Astrocyte (in vitro differentiated cells and primary cell): ENCODE data around the gene PPP3R1. TPM values are rescaled to one million over a fixed set of nuclear protein-coding genes. Genes with fewer than 3 reads are reported as not detected.

Experiments used
- DNase-seq: peaks from one replicate; pipeline ENCODE4 v3.0.0-alpha.2; 2010; ENCODE audit warnings: low read depth
- FAIRE-seq: peaks from 2 replicates; lab custom pipeline; 2011; peaks lifted over from hg19 to GRCh38; lab: Jason Lieb, UNC
- H2AFZ ChIP-seq: 2 replicates; pipeline ENCODE4 v1.6.0; 2012; ENCODE audit warnings: low read depth, low read length, inconsistent platforms
- H3K27ac ChIP-seq: 2 replicates; pipeline ENCODE4 v1.5.1; 2011; ENCODE audit warnings: low read depth, low read length, inconsistent platforms
- H3K27me3 ChIP-seq: 2 replicates; pipeline ENCODE4 v1.6.0; 2011; ENCODE audit warnings: low read length, inconsistent platforms; ENCODE audit not compliant: insufficient read depth
- H3K36me3 ChIP-seq: 2 replicates; pipeline ENCODE4 v1.5.1; 2011; ENCODE audit warnings: low read length, inconsistent platforms; ENCODE audit not compliant: insufficient read depth
- H3K4me1 ChIP-seq: 2 replicates; pipeline ENCODE4 v1.5.1; 2011; ENCODE audit warnings: low read length, inconsistent platforms; ENCODE audit not compliant: insufficient read depth
- H3K4me2 ChIP-seq: 2 replicates; pipeline ENCODE4 v1.6.0; 2012; ENCODE audit warnings: low read length, inconsistent platforms
- H3K4me3 ChIP-seq: 2 replicates; pipeline ENCODE4 v1.5.1; 2011; ENCODE audit warnings: low read depth, mild to moderate bottlenecking, low read length, inconsistent platforms; ENCODE audit not compliant: insufficient read depth
- H3K79me2 ChIP-seq: 2 replicates; pipeline ENCODE4 v1.6.0; 2012; ENCODE audit warnings: mild to moderate bottlenecking, low read length, inconsistent platforms; ENCODE audit not compliant: insufficient read depth
- H3K9ac ChIP-seq: 2 replicates; pipeline ENCODE4 v1.6.0; 2012; ENCODE audit warnings: mild to moderate bottlenecking, low read length, inconsistent platforms
- H3K9me3 ChIP-seq: 2 replicates; pipeline ENCODE4 v1.5.1; 2012; ENCODE audit warnings: low read depth, mild to moderate bottlenecking, low read length, inconsistent platforms; ENCODE audit not compliant: insufficient read depth
- H4K20me1 ChIP-seq: 2 replicates; pipeline ENCODE4 v1.6.0; 2012; ENCODE audit warnings: low read length, inconsistent platforms; ENCODE audit not compliant: insufficient read depth
- H3K27ac Mint-ChIP-seq: one replicate; pipeline ENCODE4 v1.8.0; 2021; ENCODE audit warnings: mild to moderate bottlenecking, mixed read lengths; ENCODE audit not compliant: unreplicated experiment
- H3K27me3 Mint-ChIP-seq: one replicate; pipeline ENCODE4 v1.8.0; 2021; ENCODE audit warnings: low read depth, mixed read lengths; ENCODE audit not compliant: unreplicated experiment
- H3K36me3 Mint-ChIP-seq: one replicate; pipeline ENCODE4 v1.8.0; 2021; ENCODE audit warnings: low read depth, mixed read lengths; ENCODE audit not compliant: unreplicated experiment
- H3K4me1 Mint-ChIP-seq: one replicate; pipeline ENCODE4 v1.8.0; 2021; ENCODE audit warnings: low read depth, mixed read lengths; ENCODE audit not compliant: unreplicated experiment
- H3K4me3 Mint-ChIP-seq: one replicate; pipeline ENCODE4 v1.8.0; 2021; ENCODE audit warnings: mild to moderate bottlenecking, moderate library complexity, mixed read lengths; ENCODE audit not compliant: unreplicated experiment
- H3K9me3 Mint-ChIP-seq: one replicate; pipeline ENCODE4 v1.8.0; 2021; ENCODE audit warnings: mild to moderate bottlenecking, mixed read lengths; ENCODE audit not compliant: unreplicated experiment
- EZH2 ChIP-seq: IDR thresholded peaks from 2 replicates; pipeline ENCODE4 v1.6.1; 2012; ENCODE audit warnings: mild to moderate bottlenecking, low read length, inconsistent platforms; ENCODE audit not compliant: insufficient read depth
- total RNA-seq: library from RNA; stranded (reverse); gene quantifications from 2 replicates; pipeline ENCODE4 v1.2.1, GENCODE V29; 2021
- TF ChIP-seq, protein P1 (sequence below): IDR thresholded peaks from 2 replicates; pipeline ENCODE4 v1.5.1; 2011; ENCODE audit warnings: low read depth, mild to moderate bottlenecking, inconsistent platforms, low read length, moderate library complexity; ENCODE audit not compliant: insufficient read depth

The PPP3R1 gene
- total RNA-seq, 1 donor from 2014 or later = 80.6 TPM

DNA sequence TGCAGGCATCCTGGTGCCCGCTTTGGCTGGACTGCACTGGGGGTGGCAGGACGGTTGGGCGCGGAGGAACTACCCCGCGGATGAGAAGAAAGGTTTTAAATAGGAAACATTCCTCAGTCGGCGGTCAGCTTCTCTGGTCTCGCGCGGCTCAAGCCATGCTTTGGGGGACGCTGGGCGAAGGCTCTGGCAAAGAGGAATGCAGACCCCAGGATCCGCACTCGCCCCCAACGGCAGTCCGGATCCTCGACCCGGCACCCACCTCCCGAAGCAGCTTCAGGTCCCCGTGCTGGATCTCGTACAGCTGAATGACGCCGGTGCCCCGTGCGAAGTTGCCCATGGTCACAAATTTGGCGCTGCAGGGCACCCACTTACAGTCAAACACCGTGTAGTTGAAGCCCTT is 95.3 kb downstream of the PPP3R1 start:
- Histone ChIP-seq H4K20me1 (peaks cover 4% of the 10 kb centered on the region), H3K36me3 (peaks cover 18% of the 10 kb centered on the region), H3K79me2 (peaks cover 57% of the 10 kb centered on the region), H3K9ac (peak overlapping the region; percentile 97), H3K27ac (peak overlapping the region; percentile 99), H3K4me1 (peaks cover 13% of the 10 kb centered on the region), H3K27me3 (no peaks in the 10 kb centered on the region), H3K4me2 (peak overlapping the region; percentile 94), H3K9me3 (no peaks in the 10 kb centered on the region), H2AFZ (peak overlapping the region; percentile 92), H3K4me3 (peak overlapping the region; percentile 97)
- no peak for TF ChIP-seq EZH2
- TF ChIP-seq, protein P1, sequence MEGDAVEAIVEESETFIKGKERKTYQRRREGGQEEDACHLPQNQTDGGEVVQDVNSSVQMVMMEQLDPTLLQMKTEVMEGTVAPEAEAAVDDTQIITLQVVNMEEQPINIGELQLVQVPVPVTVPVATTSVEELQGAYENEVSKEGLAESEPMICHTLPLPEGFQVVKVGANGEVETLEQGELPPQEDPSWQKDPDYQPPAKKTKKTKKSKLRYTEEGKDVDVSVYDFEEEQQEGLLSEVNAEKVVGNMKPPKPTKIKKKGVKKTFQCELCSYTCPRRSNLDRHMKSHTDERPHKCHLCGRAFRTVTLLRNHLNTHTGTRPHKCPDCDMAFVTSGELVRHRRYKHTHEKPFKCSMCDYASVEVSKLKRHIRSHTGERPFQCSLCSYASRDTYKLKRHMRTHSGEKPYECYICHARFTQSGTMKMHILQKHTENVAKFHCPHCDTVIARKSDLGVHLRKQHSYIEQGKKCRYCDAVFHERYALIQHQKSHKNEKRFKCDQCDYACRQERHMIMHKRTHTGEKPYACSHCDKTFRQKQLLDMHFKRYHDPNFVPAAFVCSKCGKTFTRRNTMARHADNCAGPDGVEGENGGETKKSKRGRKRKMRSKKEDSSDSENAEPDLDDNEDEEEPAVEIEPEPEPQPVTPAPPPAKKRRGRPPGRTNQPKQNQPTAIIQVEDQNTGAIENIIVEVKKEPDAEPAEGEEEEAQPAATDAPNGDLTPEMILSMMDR = no peak
- H3K27ac Mint-ChIP-seq = peak overlapping the region; percentile 99
- H3K9me3 Mint-ChIP-seq = no peaks in the 10 kb centered on the region
- peaks cover 10% of the 10 kb centered on the region for H3K4me1 Mint-ChIP-seq
- no peaks in the 10 kb centered on the region for H3K27me3 Mint-ChIP-seq
- DNase-seq (no peak), FAIRE-seq (no peak)
- peak overlapping the region; percentile 97 for H3K4me3 Mint-ChIP-seq
- peaks cover 5% of the 10 kb centered on the region for H3K36me3 Mint-ChIP-seq

DNA sequence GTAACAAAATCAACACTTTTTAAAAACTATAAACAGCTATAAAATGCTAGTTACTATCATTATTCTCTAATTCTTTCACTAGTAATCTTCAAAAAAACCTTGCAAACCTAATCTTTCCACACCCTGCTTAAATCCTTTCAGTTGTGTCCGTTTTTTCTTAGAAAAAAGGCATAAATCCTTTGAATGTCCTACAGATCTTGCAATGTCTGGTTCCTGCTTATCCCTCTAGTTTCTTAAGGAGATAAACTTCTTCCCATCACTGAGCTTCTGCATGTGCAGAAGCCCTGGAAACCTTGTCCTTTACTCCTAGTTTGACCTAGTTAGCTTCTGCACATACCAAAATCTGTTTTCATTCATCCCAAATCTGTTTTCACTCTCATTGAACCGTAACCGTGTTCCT is 95.9 kb downstream of the PPP3R1 start:
- peaks cover 55% of the 10 kb centered on the region for H3K79me2 ChIP-seq
- H3K4me2 ChIP-seq = peak overlapping the region; percentile 94
- DNase-seq (no peak), FAIRE-seq (no peak)
- H3K27ac ChIP-seq = peak overlapping the region; percentile 99
- peaks cover 13% of the 10 kb centered on the region for H3K36me3 ChIP-seq
- H3K4me1 ChIP-seq = peaks cover 13% of the 10 kb centered on the region
- peak overlapping the region; percentile 99 for H3K27ac Mint-ChIP-seq
- peaks cover 4% of the 10 kb centered on the region for H4K20me1 ChIP-seq
- H3K4me1 Mint-ChIP-seq = peaks cover 10% of the 10 kb centered on the region
- no peaks in the 10 kb centered on the region for H3K9me3 ChIP-seq
- H3K9ac ChIP-seq = peak overlapping the region; percentile 97
- no peak for TF ChIP-seq EZH2
- TF ChIP-seq, protein P1 = no peak
- H3K27me3 ChIP-seq = no peaks in the 10 kb centered on the region
- H3K36me3 Mint-ChIP-seq = peaks cover 3% of the 10 kb centered on the region
- H3K9me3 Mint-ChIP-seq = no peaks in the 10 kb centered on the region
- no peaks in the 10 kb centered on the region for H3K27me3 Mint-ChIP-seq
- peak overlapping the region; percentile 97 for H3K4me3 Mint-ChIP-seq
- peak overlapping the region; percentile 97 for H3K4me3 ChIP-seq
- H2AFZ ChIP-seq = peak overlapping the region; percentile 92

DNA sequence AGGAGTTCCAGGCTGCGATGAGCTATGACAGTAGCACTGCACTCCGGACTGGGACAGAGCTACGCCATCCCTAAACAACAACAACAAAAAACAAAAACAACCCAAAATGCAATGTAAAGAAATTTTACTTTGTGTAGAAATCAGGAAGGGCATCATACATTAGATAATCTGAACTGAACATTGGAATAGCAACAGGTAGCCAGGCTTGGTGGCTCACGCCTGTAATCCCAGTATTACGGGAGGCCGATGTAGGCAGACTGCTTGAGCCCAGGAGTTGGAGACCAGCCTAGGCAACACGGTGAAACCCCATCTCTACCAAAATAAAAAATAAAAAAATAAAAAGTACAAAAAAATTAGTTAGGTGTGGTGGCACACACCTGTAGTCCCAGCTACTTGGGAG is 96.7 kb downstream of the PPP3R1 start:
- peaks cover 3% of the 10 kb centered on the region for H3K36me3 Mint-ChIP-seq
- Histone ChIP-seq H3K79me2 (peaks cover 47% of the 10 kb centered on the region), H4K20me1 (no peaks in the 10 kb centered on the region), H3K4me3 (no peak overlapping the region), H2AFZ (no peak overlapping the region), H3K27ac (no peak overlapping the region), H3K4me2 (no peak overlapping the region), H3K36me3 (peaks cover 6% of the 10 kb centered on the region), H3K9ac (no peak overlapping the region), H3K27me3 (no peaks in the 10 kb centered on the region), H3K4me1 (peaks cover 13% of the 10 kb centered on the region), H3K9me3 (no peaks in the 10 kb centered on the region)
- H3K4me1 Mint-ChIP-seq = peaks cover 10% of the 10 kb centered on the region
- no peak overlapping the region for H3K27ac Mint-ChIP-seq
- H3K27me3 Mint-ChIP-seq = no peaks in the 10 kb centered on the region
- H3K4me3 Mint-ChIP-seq = no peak overlapping the region
- TF ChIP-seq EZH2 = no peak
- TF ChIP-seq, protein P1 = no peak
- FAIRE-seq = no peak
- H3K9me3 Mint-ChIP-seq = no peaks in the 10 kb centered on the region
- no peak for DNase-seq
